H1 (cell line): Measurements from ENCODE around the gene EVI5. TPM values are rescaled to one million over a fixed set of nuclear protein-coding genes. Genes with fewer than 3 reads are reported as not detected.

Experiments used
- ATF3 ChIP-seq: IDR thresholded peaks from 2 replicates; pipeline ENCODE4 v1.6.1; 2011; ENCODE audit warnings: low read depth, mild to moderate bottlenecking, low read length; ENCODE audit not compliant: insufficient read depth
- BCL11A ChIP-seq, 2 experiments: IDR thresholded peaks; one replicate each; pipeline ENCODE4 v1.6.1; 2011; ENCODE audit warnings: low read depth in 2 of 2, low read length in 2 of 2, mild to moderate bottlenecking in 2 of 2
- CEBPB ChIP-seq: IDR thresholded peaks from 2 replicates; pipeline ENCODE4 v1.6.1; 2012; ENCODE audit warnings: low read depth, low read length
- MAFK ChIP-seq: IDR thresholded peaks from 2 replicates; pipeline ENCODE4 v1.6.1; 2012; ENCODE audit warnings: low read depth, mild to moderate bottlenecking, improper control_type of control experiment, low read length
- polyA plus RNA-seq, 7 experiments: library from polyadenylated mRNA; depleted of rRNA in 3 of 7; stranded (reverse) in 5 of 7; unstranded in 2 of 7; fragments of >200 nt in 5 of 7; fragments of 200-250 nt in 2 of 7; gene quantifications; 1 replicate in 5 of 7; 2 replicates in 1 of 7; 4 replicates in 1 of 7; pipeline versions ENCODE4 v1.2.1 to v1.2.3, GENCODE V29; 2011 to 2013; ENCODE audit warnings: missing spikeins in 2 of 7, mixed read lengths in 2 of 7
- total RNA-seq: library from RNA; stranded (reverse); fragmentation: NEBNext Ultra II Directional; extraction: Animal tissue kit (Norgen Biotek cat#: 25700); gene quantifications from 2 replicates; pipeline ENCODE4 v1.2.1, GENCODE V29; 2021

Gene EVI5
- total and polyA plus RNA-seq, 2 of the 8 experiments (the other 6 are each of a cell fraction or from before 2014, with no cell fraction given): 1.7 to 13.7 TPM

GRCh38 chr1:92834617-92835016 lies 49.7 kb upstream of the EVI5 start (continued):
- TF ChIP-seq MAFK (no peak), ATF3 (no peak), BCL11A (IDR thresholded peaks at IDR 0.05; ENCODE audit: low read depth in 2 of 2, low read length in 2 of 2) (no peak), CEBPB (no peak)
